Measurements from ENCODE around the gene SPAG9.
A peak's percentile ranks its signal among the peaks of the same experiment; 100 is the strongest.

GRCh38 chr17:50931144-50931908, 189.3 kb downstream of the SPAG9 start:
- TF ChIP-seq, protein P1, sequence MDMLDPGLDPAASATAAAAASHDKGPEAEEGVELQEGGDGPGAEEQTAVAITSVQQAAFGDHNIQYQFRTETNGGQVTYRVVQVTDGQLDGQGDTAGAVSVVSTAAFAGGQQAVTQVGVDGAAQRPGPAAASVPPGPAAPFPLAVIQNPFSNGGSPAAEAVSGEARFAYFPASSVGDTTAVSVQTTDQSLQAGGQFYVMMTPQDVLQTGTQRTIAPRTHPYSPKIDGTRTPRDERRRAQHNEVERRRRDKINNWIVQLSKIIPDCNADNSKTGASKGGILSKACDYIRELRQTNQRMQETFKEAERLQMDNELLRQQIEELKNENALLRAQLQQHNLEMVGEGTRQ (IDR thresholded peaks at IDR 0.05; ENCODE audit: low read length): no peak
- TF ChIP-seq POLR2A (IDR thresholded peaks at IDR 0.05; ENCODE audit: control extremely low read depth in 1 of 2, low read depth in 2 of 2, low read length in 2 of 2): peak in 1 of 2 experiments; percentile 16; a peak in 1 of 3 replicates
- TF ChIP-seq EP300 (IDR thresholded peaks at IDR 0.05; ENCODE audit: borderline replicate concordance in 1 of 2, low read depth in 2 of 2, low read length in 2 of 2): no peak
- no peak for TF ChIP-seq SP1 (IDR thresholded peaks at IDR 0.05; ENCODE audit: low read depth, low read length)
- no peak for TF ChIP-seq POU5F1 (IDR thresholded peaks at IDR 0.05; ENCODE audit: low read depth, low read length)
- TF ChIP-seq CHD2 (IDR thresholded peaks at IDR 0.05; ENCODE audit: low read length): no peak
- TF ChIP-seq RFX5 (IDR thresholded peaks at IDR 0.05; ENCODE audit: borderline replicate concordance, low read depth, low read length): no peak
- no peak for TF ChIP-seq POLR2AphosphoS5 (IDR thresholded peaks at IDR 0.05; ENCODE audit: low read depth, low read length)
- TF ChIP-seq CHD1 (IDR thresholded peaks at IDR 0.05; ENCODE audit: low read depth, low read length): no peak
- TF ChIP-seq RAD21 (IDR thresholded peaks at IDR 0.05 in 1 of 2, conservative IDR thresholded peaks at IDR 0.05 in 1 of 2; ENCODE audit: low read depth in 2 of 2, low read length in 2 of 2): 0 out of 4 replicates have a peak, but pooled peaks of 1 of the 2 experiments have one; percentile 2
- TF ChIP-seq SP4 (IDR thresholded peaks at IDR 0.05; ENCODE audit: low read length): no peak
- TF ChIP-seq CTCF (IDR thresholded peaks at IDR 0.05; ENCODE audit: control extremely low read depth in 1 of 3, insufficient read depth in 1 of 3, low read depth in 1 of 3, low read length in 3 of 3): no peak
- TF ChIP-seq ASH2L (IDR thresholded peaks at IDR 0.05; ENCODE audit: low read length): peak; percentile 67
- TF ChIP-seq MAX (IDR thresholded peaks at IDR 0.05): peak; percentile 13; the same call in 1 of the 2 replicates

All from H1 (cell line).